ENCODE measurements around the gene GARNL3. TPM values are rescaled to one million over a fixed set of nuclear protein-coding genes. Genes with fewer than 3 reads are reported as not detected.

GARNL3 gene
- total RNA-seq, 2 experiments from 2014 or later = 16.1 to 17.2 TPM

GRCh38 chr9:127290561-127291065 lies 26.0 kb downstream of the GARNL3 start:
- Histone ChIP-seq H3K4me2 (ENCODE audit: low read length) (no peak overlapping the region), H3K4me3 (ENCODE audit: low read depth, low read length, poor library complexity, severe bottlenecking) (no peak overlapping the region), H3K27ac (ENCODE audit: low read depth, low read length, poor library complexity, severe bottlenecking) (no peak overlapping the region), H3K9me3 (ENCODE audit: low read length) (no peaks in the 10 kb centered on the region), H3K79me2 (ENCODE audit: insufficient read depth, low read depth, low read length) (no peaks in the 10 kb centered on the region), H3K4me1 (ENCODE audit: insufficient read depth, low read length, poor library complexity, severe bottlenecking) (no peaks in the 10 kb centered on the region), H3K9me2 (ENCODE audit: insufficient read depth, low read length) (no peaks in the 10 kb centered on the region), H2AFZ (ENCODE audit: low read length) (no peak overlapping the region), H4K20me1 (ENCODE audit: insufficient read depth, low read length) (no peaks in the 10 kb centered on the region), H3K36me3 (ENCODE audit: insufficient read depth, low read length) (no peaks in the 10 kb centered on the region)
- BruUV-seq (replicated peaks) = no TSS peak
- no peak for DNase-seq (ENCODE audit: low spot score)
- TF ChIP-seq EZH2phosphoT487 (IDR thresholded peaks at IDR 0.05; ENCODE audit: borderline replicate concordance, low read depth, low read length) = no peak
- no peak for TF ChIP-seq CTCF (conservative IDR thresholded peaks at IDR 0.05; ENCODE audit: low read length)
- ChIA-PET CTCF (ENCODE audit: unreplicated experiment) (no interaction called here), POLR2A (interaction anchor here (0.7 kb wide), 1 partner anchor 362 kb away, joined by 3 read pairs; no protein-coding TSS in a partner anchor)
- intact Hi-C loops (cut with micrococcal nuclease; ENCODE audit: unreplicated experiment) = no loop called here

- CTCF ChIA-PET (ENCODE audit: unreplicated experiment) = no interaction called here
- no TSS peak for BruUV-seq (replicated peaks)
Measured at GRCh38 chr9:127291246-127291778, 26.7 kb downstream of the GARNL3 start.

More at GRCh38 chr9:127291246-127291778, 26.7 kb downstream of the GARNL3 start:
- intact Hi-C loops (cut with micrococcal nuclease; ENCODE audit: unreplicated experiment) = no loop called here
- no peaks in the 10 kb centered on the region for H3K79me2 ChIP-seq (ENCODE audit: insufficient read depth, low read depth, low read length)
- no peak overlapping the region for H3K27ac ChIP-seq (ENCODE audit: low read depth, low read length, poor library complexity, severe bottlenecking)
- no peak for DNase-seq (ENCODE audit: low spot score)
- H3K9me2 ChIP-seq (ENCODE audit: insufficient read depth, low read length) = no peaks in the 10 kb centered on the region
- no peak overlapping the region for H2AFZ ChIP-seq (ENCODE audit: low read length)
- H3K4me1 ChIP-seq (ENCODE audit: insufficient read depth, low read length, poor library complexity, severe bottlenecking) = no peaks in the 10 kb centered on the region
- H3K36me3 ChIP-seq (ENCODE audit: insufficient read depth, low read length) = no peaks in the 10 kb centered on the region
- H3K9me3 ChIP-seq (ENCODE audit: low read length) = no peaks in the 10 kb centered on the region
- H3K4me2 ChIP-seq (ENCODE audit: low read length) = no peak overlapping the region
- no peak overlapping the region for H3K4me3 ChIP-seq (ENCODE audit: low read depth, low read length, poor library complexity, severe bottlenecking)
- POLR2A ChIA-PET = interaction anchor here (0.5 to 0.7 kb wide), 2 partner anchors 13 to 164 kb away, joined by 5 to 6 read pairs; no protein-coding TSS in a partner anchor
- TF ChIP-seq EZH2phosphoT487 (IDR thresholded peaks at IDR 0.05; ENCODE audit: borderline replicate concordance, low read depth, low read length) (no peak), CTCF (conservative IDR thresholded peaks at IDR 0.05; ENCODE audit: low read length) (no peak)
- no peaks in the 10 kb centered on the region for H4K20me1 ChIP-seq (ENCODE audit: insufficient read depth, low read length)

All from OCI-LY7 (cell line).